ENCODE results near the gene CYP3A4. TPM values are rescaled to one million over a fixed set of nuclear protein-coding genes. Genes with fewer than 3 reads are reported as not detected.

The CYP3A4 gene
- total and polyA plus RNA-seq, 9 of the 15 experiments (the other 6 are each of a cell fraction or from before 2014, with no cell fraction given): 0.07 to 0.08 TPM; not detected in 7

- TF ChIP-seq USF1 (CRISPR knock-in tag; IDR thresholded peaks at IDR 0.05) (no peak), HDAC2 (IDR thresholded peaks at IDR 0.05) (peak; percentile 92), ZNF518B (CRISPR knock-in tag; IDR thresholded peaks at IDR 0.05) (no peak), SREBF1 (IDR thresholded peaks at IDR 0.05; ENCODE audit: borderline replicate concordance, low read depth, low read length) (no peak), ZNF707 (CRISPR knock-in tag; conservative IDR thresholded peaks at IDR 0.05) (no peak), NR0B1 (IDR thresholded peaks at IDR 0.05; ENCODE audit: partially characterized antibody) (no peak), ZNF696 (CRISPR knock-in tag; conservative IDR thresholded peaks at IDR 0.05) (no peak), ZNF140 (CRISPR knock-in tag; IDR thresholded peaks at IDR 0.05) (no peak), PHB (CRISPR knock-in tag; IDR thresholded peaks at IDR 0.05) (no peak), FOXO4 (CRISPR knock-in tag; IDR thresholded peaks at IDR 0.05) (no peak), RCOR1 (IDR thresholded peaks at IDR 0.05; ENCODE audit: borderline replicate concordance in 1 of 2, low read depth in 2 of 2, low read length in 2 of 2) (peak; percentile 65 to 92; a peak in 3 of 4 replicates), RBFOX2 (IDR thresholded peaks at IDR 0.05; ENCODE audit: low read depth, low read length) (0 out of 2 replicates have a peak, but pooled peaks have one; percentile 36), ZNF76 (CRISPR knock-in tag; IDR thresholded peaks at IDR 0.05; ENCODE audit: borderline replicate concordance) (0 out of 2 replicates have a peak, but pooled peaks have one; percentile 21), GATAD2B (IDR thresholded peaks at IDR 0.05; ENCODE audit: borderline replicate concordance) (peak; percentile 44; the same call in 1 of the 2 replicates), MYBL2 (IDR thresholded peaks at IDR 0.05; ENCODE audit: low read depth) (peak; percentile 88), MYBL2 (CRISPR knock-in tag; IDR thresholded peaks at IDR 0.05; ENCODE audit: borderline replicate concordance) (no peak), PRPF4 (IDR thresholded peaks at IDR 0.05; ENCODE audit: insufficient read depth, low read depth, low read length, poor library complexity, severe bottlenecking) (no peak), BRF2 (IDR thresholded peaks at IDR 0.05; ENCODE audit: borderline replicate concordance, insufficient read depth, insufficient read length) (no peak), MIER1 (IDR thresholded peaks at IDR 0.05; ENCODE audit: low read depth) (no peak; the same call in 1 of the 2 replicates)
Measured at GRCh38 chr7:99833289-99833877, 49.4 kb upstream of the CYP3A4 start (continued).

Measured in K562 (cell line).